ENCODE results near the gene ACOXL. TPM values are rescaled to one million over a fixed set of nuclear protein-coding genes. Genes with fewer than 3 reads are reported as not detected.
"Not testable (repeated sequence)": the region's sequence is repeated elsewhere in the genome, so short reads cannot be mapped to it uniquely, and the experiment has no call there.

ACOXL gene
- under 1 TPM in 1 of 4 donors, not detected in 3; 0.64 TPM for total RNA-seq

GRCh38 chr2:110732422-110733413, at the start of gene ACOXL:
TSS of gene ACOXL (plus strand) at chr2:110732573. CDS start at chr2:110768390, 35,817 bp downstream.
- Histone ChIP-seq H3K4me3 (peak within 1 kb of the TSS; percentile 42), H3K36me3 (no peaks in the 10 kb centered on the region), H3K27ac (no peak within 1 kb of the TSS), H3K4me1 (peaks cover 11% of the 10 kb centered on the region), H3K27me3 (peaks cover 78% of the 10 kb centered on the region), H3K9me3 (no peaks in the 10 kb centered on the region)
- 4% methylated on average over 22 of the region's 94 CpGs for WGBS
- TF ChIP-seq CTCF (IDR thresholded peaks at IDR 0.05) (no peak), EP300 (IDR thresholded peaks at IDR 0.05) (no peak), POLR2A (IDR thresholded peaks at IDR 0.05) (no peak), POLR2AphosphoS5 (IDR thresholded peaks at IDR 0.05) (no peak)
- no peak for DNase-seq (ENCODE audit: low spot score in 2 of 2)

GRCh38 chr2:110682872-110683271, 49.5 kb upstream of the ACOXL start:
- DNase-seq (ENCODE audit: low spot score in 2 of 2): no peak
- H3K27me3 ChIP-seq: peaks cover 5% of the 10 kb centered on the region

GRCh38 chr2:110687775-110688484, 44.4 kb upstream of the ACOXL start:
- 43% methylated on average over 9 of the region's 9 CpGs for WGBS
- not testable (repeated sequence) for H3K36me3 ChIP-seq; H3K9me3 ChIP-seq; H3K4me1 ChIP-seq; DNase-seq (ENCODE audit: low spot score in 2 of 2); H3K4me3 ChIP-seq; H3K27ac ChIP-seq
- peaks cover 22% of the 10 kb centered on the region for H3K27me3 ChIP-seq

More at GRCh38 chr2:110682872-110683271, 49.5 kb upstream of the ACOXL start:
- no peak overlapping the region for H3K4me3 ChIP-seq
- WGBS: 100% methylated on average over 1 of the region's 1 CpG
- peaks cover 9% of the 10 kb centered on the region for H3K4me1 ChIP-seq
- no peak for TF ChIP-seq EP300 (IDR thresholded peaks at IDR 0.05)
- no peak for TF ChIP-seq POLR2AphosphoS5 (IDR thresholded peaks at IDR 0.05)
- TF ChIP-seq POLR2A (IDR thresholded peaks at IDR 0.05): no peak
- TF ChIP-seq CTCF (IDR thresholded peaks at IDR 0.05): no peak
- H3K9me3 ChIP-seq: peaks cover 3% of the 10 kb centered on the region
- no peaks in the 10 kb centered on the region for H3K36me3 ChIP-seq
- no peak overlapping the region for H3K27ac ChIP-seq

- peaks cover 22% of the 10 kb centered on the region for H3K27me3 ChIP-seq
- WGBS: 35% methylated on average over 5 of the region's 5 CpGs
- TF ChIP-seq EP300 (IDR thresholded peaks at IDR 0.05) (no peak), POLR2AphosphoS5 (IDR thresholded peaks at IDR 0.05) (no peak), CTCF (IDR thresholded peaks at IDR 0.05) (no peak), POLR2A (IDR thresholded peaks at IDR 0.05) (no peak)
- no peak overlapping the region for H3K27ac ChIP-seq
- no peak overlapping the region for H3K4me3 ChIP-seq
- H3K9me3 ChIP-seq: peaks cover 3% of the 10 kb centered on the region
- no peaks in the 10 kb centered on the region for H3K36me3 ChIP-seq
- no peaks in the 10 kb centered on the region for H3K4me1 ChIP-seq
- DNase-seq (ENCODE audit: low spot score in 2 of 2): no peak
Observed at GRCh38 chr2:110688594-110689091, 43.7 kb upstream of the ACOXL start.

GRCh38 chr2:110690083-110690965, 42.0 kb upstream of the ACOXL start:
- H3K27me3 ChIP-seq: peaks cover 22% of the 10 kb centered on the region
- H3K9me3 ChIP-seq: peaks cover 3% of the 10 kb centered on the region
- 86% methylated on average over 4 of the region's 4 CpGs for WGBS
- DNase-seq (ENCODE audit: low spot score in 2 of 2): no peak
- no peaks in the 10 kb centered on the region for H3K36me3 ChIP-seq
- TF ChIP-seq POLR2AphosphoS5 (IDR thresholded peaks at IDR 0.05): no peak
- H3K4me3 ChIP-seq: no peak overlapping the region
- H3K27ac ChIP-seq: no peak overlapping the region
- H3K4me1 ChIP-seq: no peaks in the 10 kb centered on the region
